HepG2 (cell line): ENCODE measurements around the gene MYD88. TPM values are rescaled to one million over a fixed set of nuclear protein-coding genes. Genes with fewer than 3 reads are reported as not detected.

Experiments
- ATM ChIP-seq: fragments of 450-650 bp; IDR thresholded peaks from 2 replicates; pipeline ENCODE4 v1.7.1; 2017; ENCODE audit warnings: mild to moderate bottlenecking, borderline replicate concordance
- GZF1 ChIP-seq: sonication (generic); formaldehyde crosslinking; IDR thresholded peaks from 2 replicates; pipeline ENCODE4 v1.5.1; 2020; ENCODE audit warnings: mild to moderate bottlenecking, missing genetic modification reagents
- HNRNPLL ChIP-seq: fragments of 200-400 bp; formaldehyde crosslinking; IDR thresholded peaks from 2 replicates; pipeline ENCODE4 v1.6.1; 2017; ENCODE audit warnings: mild to moderate bottlenecking, low read depth, low read length; ENCODE audit not compliant: poor library complexity, severe bottlenecking
- HOXA5 ChIP-seq: sonication (generic); formaldehyde crosslinking; IDR thresholded peaks from 2 replicates; pipeline ENCODE4 v1.4.0; 2020; ENCODE audit warnings: missing genetic modification reagents
- KMT2A ChIP-seq: sonication (generic); formaldehyde crosslinking; IDR thresholded peaks from 2 replicates; pipeline ENCODE4 v1.4.0; 2020; ENCODE audit warnings: missing genetic modification reagents
- MAF1 ChIP-seq: sonication (generic); formaldehyde crosslinking; IDR thresholded peaks from 2 replicates; pipeline ENCODE4 v1.5.0; 2020; ENCODE audit warnings: missing genetic modification reagents, borderline replicate concordance
- TARDBP ChIP-seq: sonication (generic); formaldehyde crosslinking; IDR thresholded peaks from 2 replicates; pipeline ENCODE4 v1.8.0; 2022; ENCODE audit warnings: mild to moderate bottlenecking, missing genetic modification reagents
- ZNF138 ChIP-seq: sonication (generic); formaldehyde crosslinking; IDR thresholded peaks from 2 replicates; pipeline ENCODE4 v1.5.0; 2020; ENCODE audit warnings: mild to moderate bottlenecking, low read depth, missing genetic modification reagents
- ZNF180 ChIP-seq: sonication (generic); formaldehyde crosslinking; IDR thresholded peaks from 2 replicates; pipeline ENCODE4 v1.4.0; 2020; ENCODE audit warnings: low read depth, missing genetic modification reagents, borderline replicate concordance
- ZNF550 ChIP-seq: sonication (generic); formaldehyde crosslinking; IDR thresholded peaks from 2 replicates; pipeline ENCODE4 v1.4.0; 2020; ENCODE audit warnings: mild to moderate bottlenecking, missing genetic modification reagents, borderline replicate concordance
- ZSCAN29 ChIP-seq: sonication (generic); formaldehyde crosslinking; conservative IDR thresholded peaks from 2 replicates; pipeline ENCODE4 v1.4.0; 2020; ENCODE audit warnings: mild to moderate bottlenecking, missing genetic modification reagents
- polyA plus RNA-seq, 8 experiments: library from polyadenylated mRNA; depleted of rRNA in 3 of 8; stranded (reverse) in 7 of 8; unstranded in 1 of 8; fragments of >200 nt; fragmentation: Illumina TruSeq in 4 of 8; extraction: Trizol in 4 of 8; gene quantifications; 2 replicates each; pipeline versions ENCODE4 v1.2.1 to v1.2.3, GENCODE V29; 2011 to 2016; ENCODE audit warnings: low read depth in 4 of 8, missing spikeins in 1 of 8, mixed read lengths in 1 of 8; ENCODE audit not compliant: insufficient read depth in 1 of 8
- total RNA-seq, 5 experiments: library from RNA; depleted of rRNA; stranded (reverse); fragments of >200 nt; fragmentation: Illumina TruSeq; extraction: Trizol; gene quantifications; 2 replicates each; pipeline ENCODE4 v1.2.3, GENCODE V29; 2016; ENCODE audit warnings: low read depth in 1 of 5
- TF ChIP-seq, protein P1 (sequence below): sonication (generic); formaldehyde crosslinking; IDR thresholded peaks from 2 replicates; pipeline ENCODE4 v1.4.0; 2020; ENCODE audit warnings: mild to moderate bottlenecking, missing genetic modification reagents
- TF ChIP-seq, protein P2 (sequence below): sonication (generic); formaldehyde crosslinking; IDR thresholded peaks from 2 replicates; pipeline ENCODE4 v1.4.0; 2020; ENCODE audit warnings: mild to moderate bottlenecking, missing genetic modification reagents
- TF ChIP-seq, protein P3 (sequence below): sonication (generic); formaldehyde crosslinking; IDR thresholded peaks from 2 replicates; pipeline ENCODE4 v1.4.0; 2020; ENCODE audit warnings: mild to moderate bottlenecking, missing genetic modification reagents
- TF ChIP-seq, protein P4 (sequence below): IDR thresholded peaks from 2 replicates; pipeline ENCODE4 v1.4.0; 2020; ENCODE audit warnings: mild to moderate bottlenecking, missing genetic modification reagents
- TF ChIP-seq, protein P5 (sequence below): sonication (generic); formaldehyde crosslinking; IDR thresholded peaks from 2 replicates; pipeline ENCODE4 v1.4.0; 2020; ENCODE audit warnings: missing genetic modification reagents, mild to moderate bottlenecking, borderline replicate concordance
- TF ChIP-seq, protein P6 (sequence below): IDR thresholded peaks from 2 replicates; pipeline ENCODE4 v1.6.1; 2016

The MYD88 gene
- total and polyA plus RNA-seq, 2 of the 13 experiments (the other 11 are each of a cell fraction or from before 2014, with no cell fraction given): 7.6 to 32.7 TPM

DNA sequence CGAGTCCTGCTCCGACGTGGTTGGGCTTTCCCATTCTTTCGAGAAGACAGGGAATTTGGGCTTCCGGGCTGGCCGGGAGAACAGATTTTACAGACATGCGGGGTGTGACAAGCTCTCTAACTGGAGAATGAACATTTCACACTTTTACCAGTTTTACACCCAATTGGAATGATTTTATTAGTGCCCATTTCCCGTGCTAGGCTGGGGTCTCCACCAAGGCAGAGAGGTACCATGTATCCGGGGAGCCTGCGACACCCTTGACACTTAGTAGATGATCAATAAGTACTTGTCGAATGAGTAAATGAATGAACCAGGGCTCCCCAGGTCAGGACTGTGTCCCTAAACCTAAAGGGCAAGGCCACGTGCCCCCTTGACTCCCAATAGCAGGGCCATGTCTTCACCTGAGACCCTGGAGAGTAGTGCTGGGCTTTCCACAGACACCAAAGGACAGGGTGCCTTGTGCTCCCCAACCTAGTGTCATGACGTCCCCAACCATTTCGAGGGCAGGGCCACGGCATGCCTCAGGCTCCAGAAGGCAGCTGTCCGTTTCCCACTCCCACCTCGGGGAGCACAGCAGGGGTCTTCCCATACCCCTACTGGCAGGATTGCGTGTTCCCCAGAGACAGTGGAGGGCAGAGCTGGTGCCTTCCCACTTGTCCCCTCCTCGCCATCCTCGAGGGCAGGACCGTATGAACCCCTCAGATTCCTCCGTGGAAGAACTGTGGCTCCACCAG lies 679 bp upstream of the MYD88 start (continued):
- TF ChIP-seq, protein P1, sequence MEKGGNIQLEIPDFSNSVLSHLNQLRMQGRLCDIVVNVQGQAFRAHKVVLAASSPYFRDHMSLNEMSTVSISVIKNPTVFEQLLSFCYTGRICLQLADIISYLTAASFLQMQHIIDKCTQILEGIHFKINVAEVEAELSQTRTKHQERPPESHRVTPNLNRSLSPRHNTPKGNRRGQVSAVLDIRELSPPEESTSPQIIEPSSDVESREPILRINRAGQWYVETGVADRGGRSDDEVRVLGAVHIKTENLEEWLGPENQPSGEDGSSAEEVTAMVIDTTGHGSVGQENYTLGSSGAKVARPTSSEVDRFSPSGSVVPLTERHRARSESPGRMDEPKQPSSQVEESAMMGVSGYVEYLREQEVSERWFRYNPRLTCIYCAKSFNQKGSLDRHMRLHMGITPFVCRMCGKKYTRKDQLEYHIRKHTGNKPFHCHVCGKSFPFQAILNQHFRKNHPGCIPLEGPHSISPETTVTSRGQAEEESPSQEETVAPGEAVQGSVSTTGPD (CRISPR knock-in tag): no peak
- no peak for TF ChIP-seq ZNF138 (CRISPR knock-in tag)
- TF ChIP-seq GZF1 (CRISPR knock-in tag): 0 out of 2 replicates have a peak, but pooled peaks have one; percentile 11
- TF ChIP-seq KMT2A (CRISPR knock-in tag): no peak
- no peak; the same call in 1 of the 2 replicates for TF ChIP-seq TARDBP (CRISPR knock-in tag)
- no peak for TF ChIP-seq HOXA5 (CRISPR knock-in tag)
- TF ChIP-seq, protein P2, sequence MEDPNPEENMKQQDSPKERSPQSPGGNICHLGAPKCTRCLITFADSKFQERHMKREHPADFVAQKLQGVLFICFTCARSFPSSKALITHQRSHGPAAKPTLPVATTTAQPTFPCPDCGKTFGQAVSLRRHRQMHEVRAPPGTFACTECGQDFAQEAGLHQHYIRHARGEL (CRISPR knock-in tag): no peak
- TF ChIP-seq ZSCAN29 (CRISPR knock-in tag): 0 out of 2 replicates have a peak, but pooled peaks have one; percentile 11
- TF ChIP-seq, protein P3, sequence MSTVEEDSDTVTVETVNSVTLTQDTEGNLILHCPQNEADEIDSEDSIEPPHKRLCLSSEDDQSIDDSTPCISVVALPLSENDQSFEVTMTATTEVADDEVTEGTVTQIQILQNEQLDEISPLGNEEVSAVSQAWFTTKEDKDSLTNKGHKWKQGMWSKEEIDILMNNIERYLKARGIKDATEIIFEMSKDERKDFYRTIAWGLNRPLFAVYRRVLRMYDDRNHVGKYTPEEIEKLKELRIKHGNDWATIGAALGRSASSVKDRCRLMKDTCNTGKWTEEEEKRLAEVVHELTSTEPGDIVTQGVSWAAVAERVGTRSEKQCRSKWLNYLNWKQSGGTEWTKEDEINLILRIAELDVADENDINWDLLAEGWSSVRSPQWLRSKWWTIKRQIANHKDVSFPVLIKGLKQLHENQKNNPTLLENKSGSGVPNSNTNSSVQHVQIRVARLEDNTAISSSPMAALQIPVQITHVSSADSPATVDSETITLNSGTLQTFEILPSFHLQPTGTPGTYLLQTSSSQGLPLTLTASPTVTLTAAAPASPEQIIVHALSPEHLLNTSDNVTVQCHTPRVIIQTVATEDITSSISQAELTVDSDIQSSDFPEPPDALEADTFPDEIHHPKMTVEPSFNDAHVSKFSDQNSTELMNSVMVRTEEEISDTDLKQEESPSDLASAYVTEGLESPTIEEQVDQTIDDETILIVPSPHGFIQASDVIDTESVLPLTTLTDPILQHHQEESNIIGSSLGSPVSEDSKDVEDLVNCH (CRISPR knock-in tag): no peak
- TF ChIP-seq, protein P4, sequence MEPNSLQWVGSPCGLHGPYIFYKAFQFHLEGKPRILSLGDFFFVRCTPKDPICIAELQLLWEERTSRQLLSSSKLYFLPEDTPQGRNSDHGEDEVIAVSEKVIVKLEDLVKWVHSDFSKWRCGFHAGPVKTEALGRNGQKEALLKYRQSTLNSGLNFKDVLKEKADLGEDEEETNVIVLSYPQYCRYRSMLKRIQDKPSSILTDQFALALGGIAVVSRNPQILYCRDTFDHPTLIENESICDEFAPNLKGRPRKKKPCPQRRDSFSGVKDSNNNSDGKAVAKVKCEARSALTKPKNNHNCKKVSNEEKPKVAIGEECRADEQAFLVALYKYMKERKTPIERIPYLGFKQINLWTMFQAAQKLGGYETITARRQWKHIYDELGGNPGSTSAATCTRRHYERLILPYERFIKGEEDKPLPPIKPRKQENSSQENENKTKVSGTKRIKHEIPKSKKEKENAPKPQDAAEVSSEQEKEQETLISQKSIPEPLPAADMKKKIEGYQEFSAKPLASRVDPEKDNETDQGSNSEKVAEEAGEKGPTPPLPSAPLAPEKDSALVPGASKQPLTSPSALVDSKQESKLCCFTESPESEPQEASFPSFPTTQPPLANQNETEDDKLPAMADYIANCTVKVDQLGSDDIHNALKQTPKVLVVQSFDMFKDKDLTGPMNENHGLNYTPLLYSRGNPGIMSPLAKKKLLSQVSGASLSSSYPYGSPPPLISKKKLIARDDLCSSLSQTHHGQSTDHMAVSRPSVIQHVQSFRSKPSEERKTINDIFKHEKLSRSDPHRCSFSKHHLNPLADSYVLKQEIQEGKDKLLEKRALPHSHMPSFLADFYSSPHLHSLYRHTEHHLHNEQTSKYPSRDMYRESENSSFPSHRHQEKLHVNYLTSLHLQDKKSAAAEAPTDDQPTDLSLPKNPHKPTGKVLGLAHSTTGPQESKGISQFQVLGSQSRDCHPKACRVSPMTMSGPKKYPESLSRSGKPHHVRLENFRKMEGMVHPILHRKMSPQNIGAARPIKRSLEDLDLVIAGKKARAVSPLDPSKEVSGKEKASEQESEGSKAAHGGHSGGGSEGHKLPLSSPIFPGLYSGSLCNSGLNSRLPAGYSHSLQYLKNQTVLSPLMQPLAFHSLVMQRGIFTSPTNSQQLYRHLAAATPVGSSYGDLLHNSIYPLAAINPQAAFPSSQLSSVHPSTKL (CRISPR knock-in tag): no peak
- no peak for TF ChIP-seq ZNF180 (CRISPR knock-in tag)
- TF ChIP-seq HNRNPLL: no peak
- TF ChIP-seq, protein P5, sequence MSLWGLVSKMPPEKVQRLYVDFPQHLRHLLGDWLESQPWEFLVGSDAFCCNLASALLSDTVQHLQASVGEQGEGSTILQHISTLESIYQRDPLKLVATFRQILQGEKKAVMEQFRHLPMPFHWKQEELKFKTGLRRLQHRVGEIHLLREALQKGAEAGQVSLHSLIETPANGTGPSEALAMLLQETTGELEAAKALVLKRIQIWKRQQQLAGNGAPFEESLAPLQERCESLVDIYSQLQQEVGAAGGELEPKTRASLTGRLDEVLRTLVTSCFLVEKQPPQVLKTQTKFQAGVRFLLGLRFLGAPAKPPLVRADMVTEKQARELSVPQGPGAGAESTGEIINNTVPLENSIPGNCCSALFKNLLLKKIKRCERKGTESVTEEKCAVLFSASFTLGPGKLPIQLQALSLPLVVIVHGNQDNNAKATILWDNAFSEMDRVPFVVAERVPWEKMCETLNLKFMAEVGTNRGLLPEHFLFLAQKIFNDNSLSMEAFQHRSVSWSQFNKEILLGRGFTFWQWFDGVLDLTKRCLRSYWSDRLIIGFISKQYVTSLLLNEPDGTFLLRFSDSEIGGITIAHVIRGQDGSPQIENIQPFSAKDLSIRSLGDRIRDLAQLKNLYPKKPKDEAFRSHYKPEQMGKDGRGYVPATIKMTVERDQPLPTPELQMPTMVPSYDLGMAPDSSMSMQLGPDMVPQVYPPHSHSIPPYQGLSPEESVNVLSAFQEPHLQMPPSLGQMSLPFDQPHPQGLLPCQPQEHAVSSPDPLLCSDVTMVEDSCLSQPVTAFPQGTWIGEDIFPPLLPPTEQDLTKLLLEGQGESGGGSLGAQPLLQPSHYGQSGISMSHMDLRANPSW: no peak
- no peak for TF ChIP-seq MAF1 (CRISPR knock-in tag)
- no peak for TF ChIP-seq ZNF550 (CRISPR knock-in tag)
- TF ChIP-seq ATM: no peak
- TF ChIP-seq, protein P6, sequence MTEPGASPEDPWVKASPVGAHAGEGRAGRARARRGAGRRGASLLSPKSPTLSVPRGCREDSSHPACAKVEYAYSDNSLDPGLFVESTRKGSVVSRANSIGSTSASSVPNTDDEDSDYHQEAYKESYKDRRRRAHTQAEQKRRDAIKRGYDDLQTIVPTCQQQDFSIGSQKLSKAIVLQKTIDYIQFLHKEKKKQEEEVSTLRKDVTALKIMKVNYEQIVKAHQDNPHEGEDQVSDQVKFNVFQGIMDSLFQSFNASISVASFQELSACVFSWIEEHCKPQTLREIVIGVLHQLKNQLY (CRISPR knock-in tag): no peak
